Fibroblast of lung (primary cell): ENCODE measurements around the gene GRK3.
"Not testable (repeated sequence)": the region's sequence is repeated elsewhere in the genome, so short reads cannot be mapped to it uniquely, and the experiment has no call there.

Experiments
- CTCF ChIP-seq, 2 donors: IDR thresholded peaks in 1 of 2; conservative IDR thresholded peaks in 1 of 2; 1 replicate in 1 of 2; 2 replicates in 1 of 2; pipeline ENCODE4 v1.5.1; 2011 to 2012; ENCODE audit warnings: low read length in 2 of 2, control low read depth in 1 of 2, inconsistent platforms in 1 of 2, low read depth in 1 of 2, mild to moderate bottlenecking in 1 of 2
- EZH2 ChIP-seq: IDR thresholded peaks from 2 replicates; pipeline ENCODE4 v1.5.1; 2012; ENCODE audit warnings: low read length, control low read depth, mild to moderate bottlenecking; ENCODE audit errors: missing control alignments

- not testable (repeated sequence) for TF ChIP-seq CTCF (conservative IDR thresholded peaks at IDR 0.05 in 1 of 2, IDR thresholded peaks at IDR 0.05 in 1 of 2; ENCODE audit: low read depth in 1 of 2, low read length in 2 of 2); EZH2
Measured at GRCh38 chr22:25561182-25561581, 3.3 kb upstream of the GRK3 start.
